KMS-11 (cell line): ENCODE results near the gene TRIM33.
"Not testable (repeated sequence)": the region's sequence is repeated elsewhere in the genome, so short reads cannot be mapped to it uniquely, and the experiment has no call there.

Source experiments
- H2AFZ ChIP-seq: fragments of 200-600 bp; sonication (generic); 2 replicates; pipeline ENCODE4 v1.6.1; 2016; ENCODE audit warnings: antibody characterized with exemption, mixed run types, low read depth
- H3K27ac ChIP-seq: fragments of 200-600 bp; sonication (generic); 2 replicates; pipeline ENCODE4 v1.6.1; 2016; ENCODE audit warnings: mild to moderate bottlenecking, mixed run types
- H3K27me3 ChIP-seq: fragments of 200-600 bp; sonication (generic); 2 replicates; pipeline ENCODE4 v1.6.1; 2017; ENCODE audit warnings: mild to moderate bottlenecking, low read depth, mixed run types, moderate library complexity; ENCODE audit not compliant: insufficient read depth
- H3K36me3 ChIP-seq: fragments of 200-600 bp; sonication (generic); 2 replicates; pipeline ENCODE4 v1.6.1; 2017; ENCODE audit warnings: mild to moderate bottlenecking, mixed run types; ENCODE audit not compliant: insufficient read depth
- H3K4me1 ChIP-seq: fragments of 200-600 bp; sonication (generic); 2 replicates; pipeline ENCODE4 v1.6.1; 2016; ENCODE audit warnings: mild to moderate bottlenecking, low read depth, mixed run types; ENCODE audit not compliant: poor library complexity, severe bottlenecking
- H3K4me2 ChIP-seq: fragments of 200-600 bp; sonication (generic); 2 replicates; pipeline ENCODE4 v1.7.0; 2016; ENCODE audit warnings: mild to moderate bottlenecking, mixed run types
- H3K4me3 ChIP-seq: fragments of 200-600 bp; sonication (generic); IDR thresholded peaks from 2 replicates; pipeline ENCODE4 v1.6.1; 2017; ENCODE audit warnings: low read depth, low read length, mixed read lengths; ENCODE audit not compliant: insufficient read depth
- H3K79me2 ChIP-seq: fragments of 200-600 bp; sonication (generic); 2 replicates; pipeline ENCODE4 v1.6.1; 2016; ENCODE audit warnings: low read depth, mixed run types; ENCODE audit not compliant: insufficient read depth
- H3K9ac ChIP-seq: fragments of 200-600 bp; sonication (generic); 2 replicates; pipeline ENCODE4 v1.6.1; 2016; ENCODE audit warnings: mild to moderate bottlenecking, mixed run types
- H4K20me1 ChIP-seq: fragments of 200-600 bp; sonication (generic); 2 replicates; pipeline ENCODE4 v1.6.1; 2016; ENCODE audit warnings: mild to moderate bottlenecking, mixed run types; ENCODE audit not compliant: insufficient read depth
- TF ChIP-seq, protein P1 (sequence below): fragments of 200-600 bp; sonication (generic); conservative IDR thresholded peaks from 2 replicates; pipeline ENCODE4 v1.6.1; 2017; ENCODE audit warnings: low read depth, mild to moderate bottlenecking, antibody characterized with exemption, low read length, moderate library complexity, mixed read lengths

TRIM33 gene

DNA sequence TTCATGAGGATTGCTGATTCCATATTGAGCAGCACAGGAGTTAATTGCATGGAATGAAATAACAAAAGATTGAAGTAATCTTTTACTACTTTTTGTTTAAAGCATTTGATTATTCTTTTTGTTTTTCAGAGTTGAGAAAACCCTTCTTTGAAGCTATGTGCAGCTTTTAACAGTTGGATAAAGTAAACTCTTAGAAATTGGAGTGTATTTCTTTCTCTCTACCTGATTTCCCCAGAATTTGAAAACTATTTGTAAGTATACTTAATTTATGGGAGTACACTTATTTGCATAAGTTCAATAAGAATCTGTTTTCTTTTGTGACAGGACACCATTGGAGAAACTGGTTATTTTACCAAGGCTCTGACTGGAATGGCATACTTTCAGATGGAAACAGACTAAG, 133.6 kb downstream of the TRIM33 start:
- Histone ChIP-seq H3K36me3 (no peaks in the 10 kb centered on the region), H3K4me1 (no peaks in the 10 kb centered on the region), H2AFZ (no peak overlapping the region), H3K9ac (no peak overlapping the region), H3K27me3 (no peaks in the 10 kb centered on the region), H3K79me2 (no peaks in the 10 kb centered on the region), H3K27ac (no peak overlapping the region), H4K20me1 (no peaks in the 10 kb centered on the region), H3K4me3 (no peak overlapping the region), H3K4me2 (no peak overlapping the region)
- TF ChIP-seq, protein P1, sequence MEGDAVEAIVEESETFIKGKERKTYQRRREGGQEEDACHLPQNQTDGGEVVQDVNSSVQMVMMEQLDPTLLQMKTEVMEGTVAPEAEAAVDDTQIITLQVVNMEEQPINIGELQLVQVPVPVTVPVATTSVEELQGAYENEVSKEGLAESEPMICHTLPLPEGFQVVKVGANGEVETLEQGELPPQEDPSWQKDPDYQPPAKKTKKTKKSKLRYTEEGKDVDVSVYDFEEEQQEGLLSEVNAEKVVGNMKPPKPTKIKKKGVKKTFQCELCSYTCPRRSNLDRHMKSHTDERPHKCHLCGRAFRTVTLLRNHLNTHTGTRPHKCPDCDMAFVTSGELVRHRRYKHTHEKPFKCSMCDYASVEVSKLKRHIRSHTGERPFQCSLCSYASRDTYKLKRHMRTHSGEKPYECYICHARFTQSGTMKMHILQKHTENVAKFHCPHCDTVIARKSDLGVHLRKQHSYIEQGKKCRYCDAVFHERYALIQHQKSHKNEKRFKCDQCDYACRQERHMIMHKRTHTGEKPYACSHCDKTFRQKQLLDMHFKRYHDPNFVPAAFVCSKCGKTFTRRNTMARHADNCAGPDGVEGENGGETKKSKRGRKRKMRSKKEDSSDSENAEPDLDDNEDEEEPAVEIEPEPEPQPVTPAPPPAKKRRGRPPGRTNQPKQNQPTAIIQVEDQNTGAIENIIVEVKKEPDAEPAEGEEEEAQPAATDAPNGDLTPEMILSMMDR, result no peak

DNA sequence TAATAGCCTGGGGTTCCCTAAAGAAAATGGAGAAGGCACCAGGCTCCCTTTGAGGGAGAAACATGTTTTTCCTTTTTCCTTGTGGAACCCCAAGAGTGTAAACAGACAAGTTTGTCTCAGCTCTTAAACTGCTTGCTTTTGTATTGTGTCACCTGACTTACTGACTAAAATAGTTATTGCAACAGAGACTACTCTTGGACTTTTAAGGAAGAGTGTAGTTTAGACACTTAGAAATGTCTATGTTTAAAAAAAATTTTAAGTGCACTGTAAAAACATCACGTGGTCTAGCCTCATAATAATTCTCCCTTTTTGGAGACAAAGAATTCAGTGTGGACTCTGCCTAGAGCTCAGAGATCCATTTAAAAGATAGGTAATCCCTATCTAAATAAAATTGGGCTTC, 141.1 kb downstream of the TRIM33 start:
- H2AFZ ChIP-seq, result no peak overlapping the region
- H3K27me3 ChIP-seq, result no peaks in the 10 kb centered on the region
- no peaks in the 10 kb centered on the region for H3K36me3 ChIP-seq
- H3K9ac ChIP-seq, result no peak overlapping the region
- no peak overlapping the region for H3K4me3 ChIP-seq
- TF ChIP-seq, protein P1, result no peak
- H3K27ac ChIP-seq, result no peak overlapping the region
- H3K4me2 ChIP-seq, result no peak overlapping the region
- no peaks in the 10 kb centered on the region for H3K79me2 ChIP-seq
- H4K20me1 ChIP-seq, result no peaks in the 10 kb centered on the region
- no peaks in the 10 kb centered on the region for H3K4me1 ChIP-seq

DNA sequence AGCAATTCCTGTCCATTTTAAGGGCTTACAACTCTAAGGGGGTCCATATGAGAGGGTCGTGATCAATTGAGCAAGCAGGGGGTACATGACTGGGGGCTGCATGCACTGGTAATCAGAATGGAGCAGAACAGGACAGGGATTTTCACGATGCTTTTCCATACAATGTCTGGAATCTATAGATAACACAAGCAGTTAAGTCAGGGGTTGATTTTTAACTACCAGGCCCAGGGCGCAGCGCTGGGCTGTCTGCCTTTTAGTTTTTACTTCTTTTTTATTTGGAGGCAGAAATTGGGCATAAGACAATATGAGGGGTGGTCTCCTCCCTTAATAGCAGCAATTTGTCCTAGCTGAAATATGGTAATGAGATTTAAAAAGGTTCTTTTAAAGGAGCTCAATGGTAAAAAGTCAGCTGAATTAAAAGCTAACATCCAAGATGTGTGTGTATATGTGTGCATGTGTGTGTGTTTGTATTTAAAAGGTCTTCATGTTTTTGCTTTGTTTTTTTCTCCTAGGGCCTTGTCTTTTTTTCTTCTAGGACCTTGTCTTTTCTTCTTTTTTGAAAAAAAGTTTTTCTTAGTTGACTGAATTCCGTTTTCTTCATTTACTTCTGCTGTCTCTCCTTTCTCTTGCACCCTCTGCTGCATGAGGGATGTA, 141.6 kb downstream of the TRIM33 start:
- not testable (repeated sequence) for H3K79me2 ChIP-seq, H4K20me1 ChIP-seq, H3K4me3 ChIP-seq, H3K4me2 ChIP-seq, H3K27ac ChIP-seq, H3K4me1 ChIP-seq, H3K9ac ChIP-seq, H3K36me3 ChIP-seq, H2AFZ ChIP-seq, H3K27me3 ChIP-seq

- Histone ChIP-seq H3K4me1 (no peaks in the 10 kb centered on the region), H3K27ac (no peak overlapping the region), H3K4me2 (no peak overlapping the region), H3K36me3 (no peaks in the 10 kb centered on the region), H3K27me3 (no peaks in the 10 kb centered on the region), H3K79me2 (no peaks in the 10 kb centered on the region), H2AFZ (no peak overlapping the region), H3K9ac (no peak overlapping the region), H4K20me1 (no peaks in the 10 kb centered on the region), H3K4me3 (no peak overlapping the region)
- TF ChIP-seq, protein P1, result no peak
These were observed 142.3 kb downstream of the TRIM33 start for GRCh38 chr1:114368560-114369255.

DNA sequence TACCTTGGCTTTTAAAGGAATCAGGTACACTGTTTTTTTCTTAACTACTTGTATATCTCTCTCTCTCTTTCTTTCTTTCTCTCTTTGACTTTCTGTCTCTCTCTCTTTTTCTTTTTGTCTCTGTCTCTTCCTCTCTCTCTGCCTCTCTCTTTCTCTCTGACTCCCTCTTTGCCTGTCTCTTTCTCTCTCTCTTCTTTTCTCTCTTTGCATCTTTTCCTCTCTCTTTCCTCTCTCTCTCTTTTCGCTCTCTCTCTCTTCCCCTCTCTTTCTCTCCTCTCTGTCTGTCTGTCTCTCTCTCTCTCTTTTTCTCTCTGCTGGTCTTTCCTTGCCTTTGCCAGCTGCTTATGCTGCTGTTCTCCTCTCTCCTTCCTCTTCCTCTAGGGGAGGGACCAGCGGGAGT, 143.2 kb downstream of the TRIM33 start:
- Histone ChIP-seq H3K4me1 (no peaks in the 10 kb centered on the region), H3K4me2 (no peak overlapping the region), H3K79me2 (no peaks in the 10 kb centered on the region), H3K36me3 (no peaks in the 10 kb centered on the region), H2AFZ (no peak overlapping the region), H3K9ac (no peak overlapping the region), H3K27ac (no peak overlapping the region), H3K4me3 (no peak overlapping the region), H3K27me3 (no peaks in the 10 kb centered on the region), H4K20me1 (no peaks in the 10 kb centered on the region)
- TF ChIP-seq, protein P1, result no peak

DNA sequence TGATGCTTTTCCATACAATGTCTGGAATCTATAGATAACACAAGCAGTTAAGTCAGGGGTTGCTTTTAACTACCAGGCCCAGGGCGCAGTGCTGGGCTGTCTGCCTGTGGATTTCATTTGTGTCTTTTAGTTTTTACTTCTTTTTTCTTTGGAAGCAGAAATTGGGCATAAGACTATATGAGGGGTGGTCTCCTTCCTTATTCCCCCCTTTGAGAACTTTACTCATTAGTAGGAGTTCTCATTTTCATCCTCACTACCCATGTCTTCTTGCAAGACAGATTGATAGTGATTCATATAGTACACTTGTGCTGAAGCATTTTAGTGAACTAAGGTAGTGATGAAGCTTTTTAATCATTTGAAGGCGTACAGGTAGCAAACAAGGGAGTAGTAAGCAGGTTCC, 147.8 kb downstream of the TRIM33 start:
- not testable (repeated sequence) for H3K36me3 ChIP-seq, H3K4me1 ChIP-seq, H3K9ac ChIP-seq, H3K79me2 ChIP-seq, H3K27me3 ChIP-seq, H3K4me3 ChIP-seq, H2AFZ ChIP-seq, H3K27ac ChIP-seq, H3K4me2 ChIP-seq, H4K20me1 ChIP-seq
